ENCODE measurements around the gene PTGDS. TPM values are rescaled to one million over a fixed set of nuclear protein-coding genes. Genes with fewer than 3 reads are reported as not detected.

The PTGDS gene
- total and polyA plus RNA-seq, 9 of the 15 experiments (the other 6 are each of a cell fraction or from before 2014, with no cell fraction given) = 0.46 to 7.1 (median 2.0) TPM

DNA sequence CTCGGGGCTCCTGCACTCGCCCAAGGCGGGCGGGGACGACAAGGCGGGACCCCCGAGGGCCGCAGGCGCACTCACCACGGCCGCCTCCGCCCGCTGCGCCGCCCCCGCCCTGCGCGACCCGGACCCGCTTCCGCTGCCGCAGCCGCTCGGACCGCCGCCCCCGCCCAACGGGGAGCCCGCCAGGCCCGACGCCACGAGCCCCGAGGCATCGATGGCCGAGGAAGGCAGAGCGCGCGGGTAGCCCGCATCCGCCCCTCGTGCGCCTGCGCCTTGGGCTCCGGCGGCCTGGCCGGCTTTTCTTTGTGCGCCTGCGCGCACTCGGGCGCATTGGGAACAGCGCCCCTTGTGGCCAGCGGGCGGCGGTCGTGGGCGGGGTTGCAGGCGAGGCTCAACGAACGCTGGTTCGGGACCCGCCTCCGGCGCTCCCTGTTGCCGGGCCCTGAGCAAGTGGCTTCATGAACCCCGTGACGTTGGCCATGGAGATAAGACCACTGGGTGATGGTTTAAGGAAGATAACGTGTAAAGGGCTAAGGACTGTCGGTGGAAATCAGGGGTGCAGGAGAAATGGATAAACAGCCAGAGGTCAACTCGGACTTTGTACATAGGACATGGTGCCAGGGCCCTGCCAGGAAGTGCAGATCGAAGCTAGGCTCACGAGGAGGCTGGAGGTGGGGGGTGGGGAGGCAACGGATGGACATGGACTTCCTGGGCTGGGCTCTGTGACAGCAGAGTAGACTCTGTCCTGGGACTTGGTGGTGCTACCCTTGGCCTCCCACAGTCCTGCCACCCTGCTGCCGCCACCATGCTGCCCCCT, 32.6 kb upstream of the PTGDS start, which contains the start of the genes C8G and FBXW5 (continued):
- TF ChIP-seq, protein P1, sequence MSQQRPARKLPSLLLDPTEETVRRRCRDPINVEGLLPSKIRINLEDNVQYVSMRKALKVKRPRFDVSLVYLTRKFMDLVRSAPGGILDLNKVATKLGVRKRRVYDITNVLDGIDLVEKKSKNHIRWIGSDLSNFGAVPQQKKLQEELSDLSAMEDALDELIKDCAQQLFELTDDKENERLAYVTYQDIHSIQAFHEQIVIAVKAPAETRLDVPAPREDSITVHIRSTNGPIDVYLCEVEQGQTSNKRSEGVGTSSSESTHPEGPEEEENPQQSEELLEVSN (IDR thresholded peaks at IDR 0.05; ENCODE audit: borderline replicate concordance in 1 of 2, extremely low read depth in 1 of 2, insufficient read depth in 1 of 2, insufficient read length in 1 of 2, low read depth in 1 of 2, low read length in 1 of 2, poor library complexity in 1 of 2, severe bottlenecking in 1 of 2) = peak; percentile 8 to 58
- TF ChIP-seq, protein P2, sequence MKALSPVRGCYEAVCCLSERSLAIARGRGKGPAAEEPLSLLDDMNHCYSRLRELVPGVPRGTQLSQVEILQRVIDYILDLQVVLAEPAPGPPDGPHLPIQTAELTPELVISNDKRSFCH (CRISPR knock-in tag; IDR thresholded peaks at IDR 0.05) = no peak
- TF ChIP-seq, protein P2 (tag; IDR thresholded peaks at IDR 0.05) = peak; percentile 66
- TF ChIP-seq HNRNPH1 (optimal IDR thresholded peaks at IDR 0.05; ENCODE audit: low read depth, low read length) (no peak), SMAD4 (CRISPR knock-in tag; conservative IDR thresholded peaks at IDR 0.05) (peak; percentile 53), CBX3 (IDR thresholded peaks at IDR 0.05; ENCODE audit: borderline replicate concordance in 1 of 2, low read length in 2 of 2) (peak in 1 of 2 experiments; percentile 40; a peak in 1 of 3 replicates), SMARCC2 (IDR thresholded peaks at IDR 0.05; ENCODE audit: low read depth) (no peak), ZZZ3 (IDR thresholded peaks at IDR 0.05) (no peak), KDM2B (CRISPR knock-in tag; IDR thresholded peaks at IDR 0.05) (no peak), SAP30 (IDR thresholded peaks at IDR 0.05; ENCODE audit: borderline replicate concordance, insufficient read depth, low read depth, low read length, poor library complexity, severe bottlenecking) (no peak), RBM25 (IDR thresholded peaks at IDR 0.05; ENCODE audit: low read depth, low read length, severe bottlenecking) (no peak), ZFP36 (IDR thresholded peaks at IDR 0.05; ENCODE audit: low read depth, low read length, partially characterized antibody) (peak; percentile 34), MEIS2 (IDR thresholded peaks at IDR 0.05; ENCODE audit: partially characterized antibody) (peak; percentile 90), ZBTB7A (IDR thresholded peaks at IDR 0.05; ENCODE audit: borderline replicate concordance, control insufficient read depth, low read depth, low read length) (peak; percentile 88; the same call in 1 of the 2 replicates), RHOXF2B (CRISPR knock-in tag; conservative IDR thresholded peaks at IDR 0.05) (peak; percentile 24; the same call in 1 of the 2 replicates), ADNP (tag; IDR thresholded peaks at IDR 0.05) (no peak)
- TF ChIP-seq, protein P3, sequence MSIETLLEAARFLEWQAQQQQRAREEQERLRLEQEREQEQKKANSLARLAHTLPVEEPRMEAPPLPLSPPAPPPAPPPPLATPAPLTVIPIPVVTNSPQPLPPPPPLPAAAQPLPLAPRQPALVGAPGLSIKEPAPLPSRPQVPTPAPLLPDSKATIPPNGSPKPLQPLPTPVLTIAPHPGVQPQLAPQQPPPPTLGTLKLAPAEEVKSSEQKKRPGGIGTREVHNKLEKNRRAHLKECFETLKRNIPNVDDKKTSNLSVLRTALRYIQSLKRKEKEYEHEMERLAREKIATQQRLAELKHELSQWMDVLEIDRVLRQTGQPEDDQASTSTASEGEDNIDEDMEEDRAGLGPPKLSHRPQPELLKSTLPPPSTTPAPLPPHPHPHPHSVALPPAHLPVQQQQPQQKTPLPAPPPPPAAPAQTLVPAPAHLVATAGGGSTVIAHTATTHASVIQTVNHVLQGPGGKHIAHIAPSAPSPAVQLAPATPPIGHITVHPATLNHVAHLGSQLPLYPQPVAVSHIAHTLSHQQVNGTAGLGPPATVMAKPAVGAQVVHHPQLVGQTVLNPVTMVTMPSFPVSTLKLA (conservative IDR thresholded peaks at IDR 0.05) = peak; percentile 66 to 76
- TF ChIP-seq, protein P4, sequence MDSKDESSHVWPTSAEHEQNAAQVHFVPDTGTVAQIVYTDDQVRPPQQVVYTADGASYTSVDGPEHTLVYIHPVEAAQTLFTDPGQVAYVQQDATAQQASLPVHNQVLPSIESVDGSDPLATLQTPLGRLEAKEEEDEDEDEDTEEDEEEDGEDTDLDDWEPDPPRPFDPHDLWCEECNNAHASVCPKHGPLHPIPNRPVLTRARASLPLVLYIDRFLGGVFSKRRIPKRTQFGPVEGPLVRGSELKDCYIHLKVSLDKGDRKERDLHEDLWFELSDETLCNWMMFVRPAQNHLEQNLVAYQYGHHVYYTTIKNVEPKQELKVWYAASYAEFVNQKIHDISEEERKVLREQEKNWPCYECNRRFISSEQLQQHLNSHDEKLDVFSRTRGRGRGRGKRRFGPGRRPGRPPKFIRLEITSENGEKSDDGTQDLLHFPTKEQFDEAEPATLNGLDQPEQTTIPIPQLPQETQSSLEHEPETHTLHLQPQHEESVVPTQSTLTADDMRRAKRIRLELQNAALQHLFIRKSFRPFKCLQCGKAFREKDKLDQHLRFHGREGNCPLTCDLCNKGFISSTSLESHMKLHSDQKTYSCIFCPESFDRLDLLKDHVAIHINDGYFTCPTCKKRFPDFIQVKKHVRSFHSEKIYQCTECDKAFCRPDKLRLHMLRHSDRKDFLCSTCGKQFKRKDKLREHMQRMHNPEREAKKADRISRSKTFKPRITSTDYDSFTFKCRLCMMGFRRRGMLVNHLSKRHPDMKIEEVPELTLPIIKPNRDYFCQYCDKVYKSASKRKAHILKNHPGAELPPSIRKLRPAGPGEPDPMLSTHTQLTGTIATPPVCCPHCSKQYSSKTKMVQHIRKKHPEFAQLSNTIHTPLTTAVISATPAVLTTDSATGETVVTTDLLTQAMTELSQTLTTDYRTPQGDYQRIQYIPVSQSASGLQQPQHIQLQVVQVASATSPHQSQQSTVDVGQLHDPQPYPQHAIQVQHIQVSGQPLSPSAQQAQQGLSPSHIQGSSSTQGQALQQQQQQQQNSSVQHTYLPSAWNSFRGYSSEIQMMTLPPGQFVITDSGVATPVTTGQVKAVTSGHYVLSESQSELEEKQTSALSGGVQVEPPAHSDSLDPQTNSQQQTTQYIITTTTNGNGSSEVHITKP (IDR thresholded peaks at IDR 0.05; ENCODE audit: partially characterized antibody) = peak; percentile 49
